Uterus (tissue), 2 donors: ENCODE measurements around the gene YWHAG.

Experiments
- POLR2A ChIP-seq, 2 donors: fragments of 450-650 bp; IDR thresholded peaks; one replicate each; pipeline ENCODE4 v1.6.1; 2016; ENCODE audit warnings: antibody characterized with exemption in 2 of 2, mild to moderate bottlenecking in 1 of 2, moderate library complexity in 1 of 2
- TF ChIP-seq, protein P1 (sequence below), 4 experiments: fragments of 200-600 bp in 2 of 4; fragments of 450-650 bp in 2 of 4; sonication (generic) in 2 of 4; IDR thresholded peaks; one replicate each; pipeline ENCODE4 v1.5.1; 2016 to 2019; ENCODE audit warnings: antibody characterized with exemption in 4 of 4, mild to moderate bottlenecking in 2 of 4, moderate library complexity in 1 of 4

DNA sequence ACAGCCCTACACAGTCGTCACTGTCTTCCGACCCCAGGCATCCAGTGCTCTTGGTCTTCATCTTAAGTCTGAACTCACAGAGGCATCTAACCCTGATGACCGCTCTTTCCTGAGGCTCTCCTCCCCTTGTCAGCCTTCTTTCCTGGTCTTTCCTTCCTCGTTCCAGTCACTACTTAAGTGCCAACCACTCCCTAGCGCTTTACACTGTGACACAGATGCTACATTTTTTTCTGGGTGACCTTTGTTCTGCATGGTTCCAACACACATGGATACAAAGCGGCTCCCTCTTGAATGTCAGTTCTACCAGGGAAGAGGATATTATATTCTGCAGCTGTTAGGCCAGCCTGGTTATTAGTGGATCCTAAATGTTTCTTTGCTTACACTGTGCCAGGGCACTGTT, 12.7 kb downstream of the YWHAG start:
- TF ChIP-seq POLR2A (IDR thresholded peaks at IDR 0.05): no peak
- TF ChIP-seq, protein P1, sequence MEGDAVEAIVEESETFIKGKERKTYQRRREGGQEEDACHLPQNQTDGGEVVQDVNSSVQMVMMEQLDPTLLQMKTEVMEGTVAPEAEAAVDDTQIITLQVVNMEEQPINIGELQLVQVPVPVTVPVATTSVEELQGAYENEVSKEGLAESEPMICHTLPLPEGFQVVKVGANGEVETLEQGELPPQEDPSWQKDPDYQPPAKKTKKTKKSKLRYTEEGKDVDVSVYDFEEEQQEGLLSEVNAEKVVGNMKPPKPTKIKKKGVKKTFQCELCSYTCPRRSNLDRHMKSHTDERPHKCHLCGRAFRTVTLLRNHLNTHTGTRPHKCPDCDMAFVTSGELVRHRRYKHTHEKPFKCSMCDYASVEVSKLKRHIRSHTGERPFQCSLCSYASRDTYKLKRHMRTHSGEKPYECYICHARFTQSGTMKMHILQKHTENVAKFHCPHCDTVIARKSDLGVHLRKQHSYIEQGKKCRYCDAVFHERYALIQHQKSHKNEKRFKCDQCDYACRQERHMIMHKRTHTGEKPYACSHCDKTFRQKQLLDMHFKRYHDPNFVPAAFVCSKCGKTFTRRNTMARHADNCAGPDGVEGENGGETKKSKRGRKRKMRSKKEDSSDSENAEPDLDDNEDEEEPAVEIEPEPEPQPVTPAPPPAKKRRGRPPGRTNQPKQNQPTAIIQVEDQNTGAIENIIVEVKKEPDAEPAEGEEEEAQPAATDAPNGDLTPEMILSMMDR (IDR thresholded peaks at IDR 0.05): no peak
